HCT116 (cell line): ENCODE measurements around the gene EPS15. TPM values are rescaled to one million over a fixed set of nuclear protein-coding genes. Genes with fewer than 3 reads are reported as not detected.

Experiments
- ATAC-seq: fragments of 200-7000 bp; cut with Tn5 transposase; 2 replicates; pipeline ENCODE4 v1.9.1; 2020; ENCODE audit warnings: mild to moderate bottlenecking, moderate library complexity
- BruUV-seq: library from RNA; stranded (reverse); fragments of 400-500 nt; replicated peaks from 2 replicates; lab custom pipeline; 2021; lab: Mats Ljungman, UMichigan
- CTCF ChIA-PET: fragments of 300-600 bp; sonication (Branson Sonifier 250); formaldehyde crosslinking; loops from one replicate; lab custom pipeline; 2021; ENCODE audit warnings: antibody characterized with exemption; lab: Charles Lee
- POLR2A ChIA-PET: fragments of 300-600, 350-600 bp; sonication (Branson Sonifier 250); formaldehyde crosslinking; loops from one replicate; lab custom pipeline; 2021; ENCODE audit warnings: antibody characterized with exemption; lab: Charles Lee
- RAD21 ChIA-PET, 2 experiments: fragments of 300-600 bp; sonication (Branson Sonifier 250); formaldehyde crosslinking; loops; one replicate each; lab custom pipeline; 2023; ENCODE audit warnings: low total read pairs in 2 of 2; ENCODE audit not compliant: uncharacterized antibody in 2 of 2, unreplicated experiment in 2 of 2, low non-redundant PET in 1 of 2; lab: Charles Lee
- DNase-seq: peaks from one replicate; pipeline ENCODE4 v3.0.0-alpha.2; 2010; ENCODE audit warnings: low read depth, low spot score
- H2AFZ ChIP-seq: fragments of 200-600 bp; shearing (Covaris generic), sonication (generic); 2 replicates; pipeline ENCODE4 v1.6.1; 2017; ENCODE audit warnings: low read depth, mixed run types, mixed read lengths, antibody characterized with exemption, low read length; ENCODE audit not compliant: poor library complexity, severe bottlenecking
- H3K27ac ChIP-seq: 2 replicates; pipeline ENCODE4 v1.5.1; 2012; ENCODE audit warnings: low read depth, low read length
- H3K27me3 ChIP-seq: fragments of 200-600 bp; sonication (generic); 2 replicates; pipeline ENCODE4 v1.6.1; 2016; ENCODE audit warnings: mixed run types, low read length, mixed read lengths; ENCODE audit not compliant: insufficient read depth
- H3K36me3 ChIP-seq, 2 experiments: fragments of 200-500 bp in 1 of 2; fragments of 200-600 bp in 1 of 2; sonication (Bioruptor generic) in 1 of 2; sonication (generic) in 1 of 2; 2 replicates each; pipeline versions ENCODE4 v1.5.1 to v1.6.1; 2014 to 2016; ENCODE audit warnings: low read length in 2 of 2, inconsistent platforms in 1 of 2, mixed read lengths in 1 of 2, mixed run types in 1 of 2; ENCODE audit not compliant: insufficient read depth in 2 of 2, control insufficient read depth in 1 of 2
- H3K4me1 ChIP-seq, 2 experiments: fragments of 200-600 bp in 1 of 2; sonication (generic) in 1 of 2; 2 replicates each; pipeline versions ENCODE4 v1.5.1 to v1.6.1; 2012 to 2017; ENCODE audit warnings: low read length in 2 of 2, inconsistent platforms in 1 of 2, mild to moderate bottlenecking in 1 of 2, mixed read lengths in 1 of 2, mixed run types in 1 of 2, moderate library complexity in 1 of 2; ENCODE audit not compliant: insufficient read depth in 2 of 2, control insufficient read depth in 1 of 2
- H3K4me2 ChIP-seq: fragments of 200-600 bp; sonication (generic); 2 replicates; pipeline ENCODE4 v1.6.1; 2017; ENCODE audit warnings: mixed run types, low read length, mixed read lengths
- H3K4me3 ChIP-seq, 2 experiments: fragments of 200-600 bp in 1 of 2; sonication (generic) in 1 of 2; replicated peaks in 1 of 2; 2 replicates each; pipeline ENCODE4 v1.5.1; 2011 to 2016; ENCODE audit warnings: low read length in 2 of 2, control low read depth in 1 of 2, low read depth in 1 of 2, mild to moderate bottlenecking in 1 of 2, mixed read lengths in 1 of 2, mixed run types in 1 of 2
- H3K79me2 ChIP-seq: fragments of 200-600 bp; sonication (generic); 2 replicates; pipeline ENCODE4 v1.6.1; 2017; ENCODE audit warnings: mild to moderate bottlenecking, mixed run types, low read length, moderate library complexity, mixed read lengths; ENCODE audit not compliant: insufficient read depth
- H3K9ac ChIP-seq: fragments of 200-600 bp; sonication (generic); 2 replicates; pipeline ENCODE4 v1.6.1; 2016; ENCODE audit warnings: low read length, mixed read lengths
- H3K9me2 ChIP-seq: fragments of 200-600 bp; sonication (generic), shearing (Covaris generic); 2 replicates; pipeline ENCODE4 v1.6.1; 2017; ENCODE audit warnings: mixed run types, mild to moderate bottlenecking, moderate library complexity; ENCODE audit not compliant: insufficient read depth
- H3K9me3 ChIP-seq, 2 experiments: fragments of 200-500 bp in 1 of 2; fragments of 200-600 bp in 1 of 2; sonication (Bioruptor generic) in 1 of 2; sonication (generic) in 1 of 2; 2 replicates each; pipeline ENCODE4 v1.6.1; 2014 to 2017; ENCODE audit warnings: low read length in 2 of 2, mixed read lengths in 2 of 2, inconsistent platforms in 1 of 2, low read depth in 1 of 2, mild to moderate bottlenecking in 1 of 2, mixed run types in 1 of 2, moderate library complexity in 1 of 2; ENCODE audit not compliant: control insufficient read depth in 1 of 2, insufficient read depth in 1 of 2
- H4K20me1 ChIP-seq: fragments of 200-600 bp; sonication (generic), shearing (Covaris generic); 2 replicates; pipeline ENCODE4 v1.6.1; 2017; ENCODE audit warnings: mixed run types, mild to moderate bottlenecking, moderate library complexity; ENCODE audit not compliant: insufficient read depth
- ATF3 ChIP-seq: IDR thresholded peaks from 2 replicates; pipeline ENCODE4 v1.6.1; 2012
- CBX3 ChIP-seq: IDR thresholded peaks from 2 replicates; pipeline ENCODE4 v1.6.1; 2012; ENCODE audit warnings: low read depth
- EZH2phosphoT487 ChIP-seq: fragments of 200-600 bp; IDR thresholded peaks from 2 replicates; pipeline ENCODE4 v1.6.1; 2018; ENCODE audit warnings: antibody characterized with exemption, borderline replicate concordance
- FOSL1 ChIP-seq: IDR thresholded peaks from 2 replicates; pipeline ENCODE4 v1.6.1; 2012; ENCODE audit warnings: low read depth
- POLR2AphosphoS5 ChIP-seq: IDR thresholded peaks from 2 replicates; pipeline ENCODE4 v1.6.1; 2011; ENCODE audit warnings: mild to moderate bottlenecking, low read depth, low read length, moderate library complexity
- RAD21 ChIP-seq: IDR thresholded peaks from 2 replicates; pipeline ENCODE4 v1.6.1; 2012; ENCODE audit warnings: low read depth, mild to moderate bottlenecking
- REST ChIP-seq: IDR thresholded peaks from 2 replicates; pipeline ENCODE4 v1.6.1; 2012; ENCODE audit warnings: low read depth
- SRF ChIP-seq: IDR thresholded peaks from 2 replicates; pipeline ENCODE4 v1.6.1; 2012; ENCODE audit warnings: low read depth
- YY1 ChIP-seq: IDR thresholded peaks from 2 replicates; pipeline ENCODE4 v1.6.1; 2011; ENCODE audit warnings: low read length, low read depth, moderate library complexity, mild to moderate bottlenecking; ENCODE audit not compliant: insufficient replicate concordance; ENCODE audit errors: extremely low read depth
- ZNF274 ChIP-seq: fragments of 200-500 bp; sonication (Bioruptor generic); IDR thresholded peaks from 2 replicates; pipeline ENCODE4 v1.6.1; 2014; ENCODE audit warnings: mild to moderate bottlenecking, low read depth, low read length, inconsistent platforms
- intact Hi-C: fragments of 100-400 bp; cut with micrococcal nuclease; formaldehyde crosslinking; loops from 2 replicates; pipeline ENCODE4 v1.10.0; 2022
- total RNA-seq: library from RNA; stranded (reverse); gene quantifications from one replicate; pipeline ENCODE4 v1.2.1, GENCODE V29; 2021; ENCODE audit not compliant: unreplicated experiment
- TF ChIP-seq, protein P1 (sequence below), 3 experiments: fragments of 200-600 bp in 1 of 3; sonication (generic) in 1 of 3; IDR thresholded peaks in 2 of 3; conservative IDR thresholded peaks in 1 of 3; 2 replicates each; pipeline ENCODE4 v1.5.1; 2012 to 2017; ENCODE audit warnings: low read depth in 2 of 3, low read length in 2 of 3, antibody characterized with exemption in 1 of 3, borderline replicate concordance in 1 of 3, control low read depth in 1 of 3, mild to moderate bottlenecking in 1 of 3, mixed read lengths in 1 of 3, mixed run types in 1 of 3, moderate library complexity in 1 of 3; ENCODE audit not compliant: insufficient read depth in 1 of 3

Gene EPS15
- total RNA-seq, 1 experiment from 2014 or later = 41.2 TPM

GRCh38 chr1:51537568-51537967 is 18.5 kb upstream of the EPS15 start:
- no peak for DNase-seq
- H3K4me3 ChIP-seq = no peak overlapping the region
- CTCF ChIA-PET = no interaction called here
- H3K27ac ChIP-seq = no peak overlapping the region
- no TSS peak for BruUV-seq
- no peak overlapping the region for H2AFZ ChIP-seq
- H3K9me2 ChIP-seq = no peaks in the 10 kb centered on the region
- no peak for ATAC-seq
- no peaks in the 10 kb centered on the region for H3K79me2 ChIP-seq
- no peak for TF ChIP-seq ZNF274
- no peak for TF ChIP-seq SRF
- no peak for TF ChIP-seq ATF3
- no peak for TF ChIP-seq FOSL1
- no peak for TF ChIP-seq EZH2phosphoT487
- H3K4me2 ChIP-seq = no peak overlapping the region
- intact Hi-C loops = no loop called here
- POLR2A ChIA-PET = no interaction called here
- H4K20me1 ChIP-seq = no peaks in the 10 kb centered on the region
- H3K36me3 ChIP-seq = no peaks in the 10 kb centered on the region
- H3K9ac ChIP-seq = no peak overlapping the region
- peaks cover 19 to 36% of the 10 kb centered on the region in 2 experiments for H3K4me1 ChIP-seq
- H3K9me3 ChIP-seq = no peaks in the 10 kb centered on the region
- no peaks in the 10 kb centered on the region for H3K27me3 ChIP-seq
- RAD21 ChIA-PET = no interaction called here

DNA sequence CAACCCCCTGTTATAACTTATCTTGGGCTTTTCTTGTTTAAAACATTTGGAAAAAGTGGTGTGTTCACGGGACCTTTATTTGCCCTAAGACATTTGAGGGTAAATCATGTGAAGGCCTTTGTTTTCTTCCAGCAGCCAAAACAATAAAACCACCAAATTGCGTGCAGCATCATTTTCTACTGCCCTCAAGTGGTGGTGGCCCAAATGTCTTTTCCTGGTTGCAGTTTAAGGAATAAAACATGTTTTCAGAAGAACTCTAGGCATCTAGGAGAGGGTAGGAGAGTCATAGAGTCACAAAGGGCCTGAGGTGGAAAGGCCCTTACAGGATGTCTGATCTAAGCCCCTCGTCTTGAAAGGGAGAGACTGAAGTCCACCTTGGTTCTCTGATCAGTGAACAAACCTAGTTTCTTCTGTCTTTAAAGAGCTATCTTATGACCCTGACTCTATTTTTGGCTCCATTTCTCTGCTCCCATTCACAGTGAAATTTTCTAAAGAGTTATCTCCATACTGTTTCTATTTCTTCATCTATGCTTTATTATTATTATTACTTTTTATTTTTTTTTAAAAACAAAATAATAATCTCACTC is 16.0 kb upstream of the EPS15 start:
- Histone ChIP-seq H3K27ac (no peak overlapping the region), H3K27me3 (no peaks in the 10 kb centered on the region), H3K9ac (no peak overlapping the region), H3K4me1 (peaks cover 0 to 16% of the 10 kb centered on the region in 2 experiments; a peak in 2 of 4 replicates), H3K9me3 (no peaks in the 10 kb centered on the region), H3K79me2 (no peaks in the 10 kb centered on the region), H3K4me2 (no peak overlapping the region), H3K36me3 (no peaks in the 10 kb centered on the region), H3K9me2 (no peaks in the 10 kb centered on the region), H3K4me3 (no peak overlapping the region), H2AFZ (peak overlapping the region; percentile 69), H4K20me1 (no peaks in the 10 kb centered on the region)
- intact Hi-C loops = no loop called here
- ChIA-PET POLR2A (no interaction called here), RAD21 (interaction anchor here in 1 of 2 experiments (0.7 kb wide), 1 partner anchor 34 kb away, joined by 3 read pairs; no protein-coding TSS in a partner anchor), CTCF (interaction anchor here (0.7 to 1.5 kb wide), 10 partner anchors 11 to 662 kb away, joined by 3 to 5 read pairs (median 4); no protein-coding TSS in a partner anchor)
- no TSS peak for BruUV-seq
- ATAC-seq (peak; percentile 87), DNase-seq (peak; percentile 39)
- TF ChIP-seq RAD21 (peak; percentile 80), CBX3 (0 out of 2 replicates have a peak, but pooled peaks have one; percentile 23), REST (no peak), POLR2AphosphoS5 (no peak), YY1 (peak; percentile 37)
- TF ChIP-seq, protein P1, sequence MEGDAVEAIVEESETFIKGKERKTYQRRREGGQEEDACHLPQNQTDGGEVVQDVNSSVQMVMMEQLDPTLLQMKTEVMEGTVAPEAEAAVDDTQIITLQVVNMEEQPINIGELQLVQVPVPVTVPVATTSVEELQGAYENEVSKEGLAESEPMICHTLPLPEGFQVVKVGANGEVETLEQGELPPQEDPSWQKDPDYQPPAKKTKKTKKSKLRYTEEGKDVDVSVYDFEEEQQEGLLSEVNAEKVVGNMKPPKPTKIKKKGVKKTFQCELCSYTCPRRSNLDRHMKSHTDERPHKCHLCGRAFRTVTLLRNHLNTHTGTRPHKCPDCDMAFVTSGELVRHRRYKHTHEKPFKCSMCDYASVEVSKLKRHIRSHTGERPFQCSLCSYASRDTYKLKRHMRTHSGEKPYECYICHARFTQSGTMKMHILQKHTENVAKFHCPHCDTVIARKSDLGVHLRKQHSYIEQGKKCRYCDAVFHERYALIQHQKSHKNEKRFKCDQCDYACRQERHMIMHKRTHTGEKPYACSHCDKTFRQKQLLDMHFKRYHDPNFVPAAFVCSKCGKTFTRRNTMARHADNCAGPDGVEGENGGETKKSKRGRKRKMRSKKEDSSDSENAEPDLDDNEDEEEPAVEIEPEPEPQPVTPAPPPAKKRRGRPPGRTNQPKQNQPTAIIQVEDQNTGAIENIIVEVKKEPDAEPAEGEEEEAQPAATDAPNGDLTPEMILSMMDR (IDR thresholded peaks at IDR 0.05 in 2 of 3, conservative IDR thresholded peaks at IDR 0.05 in 1 of 3; ENCODE audit: borderline replicate concordance in 1 of 3, insufficient read depth in 1 of 3, low read depth in 2 of 3, low read length in 2 of 3) = peak; percentile 73 to 74 (median 74); a peak in 5 of 6 replicates
